Endothelial cell (in vitro differentiated cells): Measurements from ENCODE around the gene CSNK1G3. TPM values are rescaled to one million over a fixed set of nuclear protein-coding genes. Genes with fewer than 3 reads are reported as not detected.
"Not testable (repeated sequence)": the region's sequence is repeated elsewhere in the genome, so short reads cannot be mapped to it uniquely, and the experiment has no call there.

Experiments
- DNase-seq: peaks from one replicate; pipeline ENCODE4 v3.0.0; 2021; ENCODE audit warnings: low spot score
- H3K27ac Mint-ChIP-seq: one replicate; pipeline ENCODE4 v1.8.0; 2021; ENCODE audit warnings: mixed read lengths, inconsistent platforms; ENCODE audit not compliant: unreplicated experiment
- H3K27me3 Mint-ChIP-seq: one replicate; pipeline ENCODE4 v1.8.0; 2021; ENCODE audit warnings: mild to moderate bottlenecking, moderate library complexity, mixed read lengths, inconsistent platforms; ENCODE audit not compliant: unreplicated experiment
- H3K36me3 Mint-ChIP-seq: one replicate; pipeline ENCODE4 v1.8.0; 2021; ENCODE audit warnings: mild to moderate bottlenecking, low read depth, mixed read lengths, inconsistent platforms; ENCODE audit not compliant: unreplicated experiment
- H3K4me1 Mint-ChIP-seq: one replicate; pipeline ENCODE4 v1.8.0; 2021; ENCODE audit warnings: mild to moderate bottlenecking, mixed read lengths, inconsistent platforms; ENCODE audit not compliant: unreplicated experiment
- H3K4me3 Mint-ChIP-seq: one replicate; pipeline ENCODE4 v1.8.0; 2021; ENCODE audit warnings: mild to moderate bottlenecking, mixed read lengths, inconsistent platforms; ENCODE audit not compliant: unreplicated experiment
- H3K9me3 Mint-ChIP-seq: one replicate; pipeline ENCODE4 v1.8.0; 2021; ENCODE audit warnings: mixed read lengths, inconsistent platforms; ENCODE audit not compliant: unreplicated experiment
- CTCF ChIP-seq: fragments of 200-600 bp; sonication (generic); IDR thresholded peaks from one replicate; pipeline ENCODE4 v1.5.0; 2021; ENCODE audit warnings: antibody characterized with exemption; ENCODE audit not compliant: unreplicated experiment
- total RNA-seq: library from RNA; stranded (reverse); fragmentation: NEBNext Ultra II Directional; extraction: Animal tissue kit (Norgen Biotek cat#: 25700); gene quantifications from one replicate; pipeline ENCODE4 v1.2.1, GENCODE V29; 2021; ENCODE audit not compliant: unreplicated experiment

CSNK1G3 gene
- total RNA-seq, 1 donor from 2014 or later, result 55.6 TPM

GRCh38 chr5:123486951-123487655, 24.9 kb upstream of the CSNK1G3 start:
- Mint-ChIP-seq H3K36me3 (no peaks in the 10 kb centered on the region), H3K9me3 (no peaks in the 10 kb centered on the region), H3K27ac (no peak overlapping the region), H3K4me3 (no peak overlapping the region), H3K27me3 (no peaks in the 10 kb centered on the region), H3K4me1 (no peaks in the 10 kb centered on the region)
- DNase-seq, result no peak
- no peak for TF ChIP-seq CTCF

GRCh38 chr5:123490974-123491373, 21.0 kb upstream of the CSNK1G3 start:
- Mint-ChIP-seq H3K4me1 (no peaks in the 10 kb centered on the region), H3K36me3 (no peaks in the 10 kb centered on the region), H3K9me3 (no peaks in the 10 kb centered on the region), H3K4me3 (no peak overlapping the region), H3K27ac (no peak overlapping the region), H3K27me3 (no peaks in the 10 kb centered on the region)
- no peak for DNase-seq
- no peak for TF ChIP-seq CTCF

GRCh38 chr5:123495211-123495610, 16.8 kb upstream of the CSNK1G3 start:
- not testable (repeated sequence) for H3K9me3 Mint-ChIP-seq, H3K4me1 Mint-ChIP-seq, H3K36me3 Mint-ChIP-seq, H3K27me3 Mint-ChIP-seq, DNase-seq, H3K27ac Mint-ChIP-seq, H3K4me3 Mint-ChIP-seq

GRCh38 chr5:123496892-123497291, 15.1 kb upstream of the CSNK1G3 start:
- no peaks in the 10 kb centered on the region for H3K4me1 Mint-ChIP-seq
- H3K9me3 Mint-ChIP-seq, result no peaks in the 10 kb centered on the region
- DNase-seq, result no peak
- no peak overlapping the region for H3K4me3 Mint-ChIP-seq
- no peak for TF ChIP-seq CTCF
- H3K36me3 Mint-ChIP-seq, result no peaks in the 10 kb centered on the region
- H3K27ac Mint-ChIP-seq, result no peak overlapping the region
- H3K27me3 Mint-ChIP-seq, result no peaks in the 10 kb centered on the region

- TF ChIP-seq CTCF, result no peak
- Mint-ChIP-seq H3K4me1 (no peaks in the 10 kb centered on the region), H3K4me3 (no peak overlapping the region), H3K27ac (no peak overlapping the region), H3K36me3 (no peaks in the 10 kb centered on the region), H3K27me3 (no peaks in the 10 kb centered on the region), H3K9me3 (no peaks in the 10 kb centered on the region)
- no peak for DNase-seq
Measured at GRCh38 chr5:123500471-123500870, 11.5 kb upstream of the CSNK1G3 start.
